GM15510 (cell line): ENCODE data around the gene CHCHD6.

Source experiments
- POLR2A ChIP-seq: IDR thresholded peaks from 3 replicates; pipeline ENCODE4 v1.6.1; 2011; ENCODE audit warnings: borderline replicate concordance; ENCODE audit not compliant: insufficient read length; ENCODE audit errors: extremely low read depth

CHCHD6 gene

DNA sequence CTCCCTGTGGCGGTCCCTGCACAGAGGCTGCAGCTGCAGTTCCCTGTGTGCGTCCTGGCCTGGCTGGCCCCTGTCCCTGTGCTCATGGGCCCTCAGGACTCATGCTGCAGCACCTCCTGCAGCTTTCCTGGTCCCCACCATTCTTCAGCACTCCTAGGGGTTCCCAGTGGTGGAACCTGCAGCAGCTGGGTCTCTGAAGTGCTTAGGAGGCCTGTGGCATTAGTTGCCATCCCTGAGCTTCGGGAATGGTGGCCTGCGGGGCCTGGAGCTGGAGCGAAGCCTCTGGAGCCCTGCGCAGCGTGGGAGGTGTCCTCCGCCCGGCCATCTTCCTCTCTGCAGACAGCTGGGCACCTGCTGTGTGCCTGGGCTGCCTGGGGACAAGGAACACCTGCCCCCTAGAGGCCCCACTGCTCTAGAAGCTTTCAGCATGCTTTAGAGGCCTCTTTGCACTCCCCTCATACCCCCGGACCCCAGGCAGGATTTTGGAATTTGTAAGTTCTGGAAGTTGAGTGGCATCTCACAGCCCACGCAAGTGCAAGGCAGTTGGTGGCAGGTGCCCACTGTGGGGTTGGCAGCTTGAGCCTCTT is 292.0 kb downstream of the CHCHD6 start:
- TF ChIP-seq POLR2A: no peak

DNA sequence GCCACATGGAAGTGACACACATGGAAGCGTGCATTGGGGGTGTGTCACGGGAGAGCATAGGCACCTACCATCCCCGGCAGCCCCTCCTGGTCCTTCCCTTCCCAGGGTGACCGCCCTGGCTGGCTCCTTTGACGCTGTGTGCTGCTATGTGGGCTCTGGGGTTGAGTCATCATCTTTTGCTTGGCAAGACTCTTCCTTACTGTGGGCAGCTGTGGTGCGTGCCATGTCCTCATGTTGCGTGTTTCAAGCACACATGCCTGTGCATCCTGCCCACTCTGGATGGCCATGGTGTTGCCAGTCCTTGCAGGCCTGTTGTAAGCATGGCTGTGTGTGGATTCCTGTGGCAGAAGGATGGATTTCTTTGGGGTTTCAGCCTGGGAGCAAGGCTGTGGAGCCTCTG is 292.9 kb downstream of the CHCHD6 start:
- no peak for TF ChIP-seq POLR2A

DNA sequence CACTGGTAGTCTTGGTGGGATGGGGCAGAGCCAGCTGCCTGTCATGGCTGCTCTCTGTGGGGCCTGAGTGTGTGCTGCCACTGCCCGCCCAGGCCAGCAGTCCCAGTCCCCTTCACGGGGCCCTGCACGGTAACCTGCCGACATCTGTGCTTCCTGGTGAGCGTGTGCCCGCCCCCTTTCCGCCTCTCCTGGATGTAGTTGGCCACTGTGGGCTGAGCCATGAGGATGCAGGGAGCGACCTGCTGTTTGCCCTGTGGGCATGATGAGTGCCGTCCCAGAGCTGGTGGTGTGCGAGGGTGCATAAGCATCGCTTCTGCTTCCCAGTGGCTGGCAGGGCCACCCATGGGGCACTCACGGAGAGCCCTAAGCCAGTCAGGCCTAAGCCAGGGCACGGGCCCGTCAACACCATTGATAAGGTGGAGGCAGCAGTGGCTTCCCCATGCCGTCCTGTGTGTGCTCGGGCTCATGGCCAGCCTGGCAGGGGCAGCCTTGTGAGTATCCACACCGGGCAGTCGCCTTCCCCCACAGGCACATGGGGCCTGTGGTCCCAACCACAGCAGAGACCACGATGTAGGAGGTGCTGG is 293.5 kb downstream of the CHCHD6 start:
- no peak for TF ChIP-seq POLR2A

DNA sequence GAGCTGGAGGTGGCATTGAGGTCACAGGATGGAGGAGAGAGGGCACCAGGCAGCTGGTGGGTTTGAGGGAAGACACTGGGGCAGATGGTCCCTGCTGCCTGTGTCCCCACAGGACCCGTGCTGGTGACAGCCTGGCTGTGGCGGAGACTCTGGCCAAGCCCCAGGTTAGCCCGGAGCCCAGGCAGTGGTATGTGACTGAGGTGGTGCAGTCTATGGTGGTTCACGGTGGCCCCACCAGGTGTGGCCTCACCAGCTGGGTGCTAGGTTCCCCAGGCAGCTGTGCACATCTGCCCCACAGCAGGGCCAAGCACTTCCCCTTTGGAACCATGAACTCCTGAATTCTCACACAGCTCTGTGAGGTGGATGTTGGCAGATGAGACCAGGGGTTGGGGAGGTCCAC is 294.3 kb downstream of the CHCHD6 start:
- TF ChIP-seq POLR2A: no peak

DNA sequence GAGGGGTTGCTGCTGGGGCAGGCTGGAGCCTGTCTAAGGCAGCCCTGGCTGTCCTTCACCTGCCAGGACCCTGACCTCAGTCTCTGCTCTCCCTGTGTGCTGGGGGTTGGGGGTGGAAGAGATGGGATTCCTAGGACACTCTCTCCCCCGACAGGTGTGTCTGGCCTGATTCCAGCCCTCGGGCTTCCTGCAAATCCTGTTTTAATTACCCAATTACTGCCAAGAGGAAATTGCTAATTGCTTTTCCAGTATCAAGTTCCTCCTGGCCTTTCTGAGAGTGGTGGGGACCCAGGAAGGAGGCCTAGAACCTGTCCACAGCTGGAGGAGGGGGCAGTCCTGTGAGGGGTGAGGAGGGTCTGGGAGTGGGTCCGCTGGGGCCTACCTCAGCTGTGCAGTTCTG is 294.7 kb downstream of the CHCHD6 start:
- TF ChIP-seq POLR2A: no peak

DNA sequence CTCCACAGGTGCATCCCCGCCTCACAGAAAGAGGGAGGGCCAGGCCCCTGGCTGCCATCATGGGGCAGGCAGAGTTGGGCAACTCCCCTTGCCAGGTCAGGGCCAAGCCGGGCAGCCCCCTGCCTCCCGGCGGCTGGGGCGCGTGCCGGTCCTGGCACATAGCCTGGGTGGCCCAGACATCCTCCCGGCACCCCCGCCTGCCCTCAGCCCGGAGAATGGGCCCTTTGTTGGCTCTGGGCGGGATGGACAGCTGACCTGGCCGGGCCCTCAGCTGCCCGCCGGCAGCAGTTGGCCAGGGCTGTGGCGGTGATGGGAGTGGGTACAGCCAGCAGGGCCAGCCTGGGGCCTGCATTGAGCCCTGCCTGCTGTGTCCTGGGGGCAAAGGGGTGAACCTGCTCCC is 295.3 kb downstream of the CHCHD6 start:
- no peak for TF ChIP-seq POLR2A

DNA sequence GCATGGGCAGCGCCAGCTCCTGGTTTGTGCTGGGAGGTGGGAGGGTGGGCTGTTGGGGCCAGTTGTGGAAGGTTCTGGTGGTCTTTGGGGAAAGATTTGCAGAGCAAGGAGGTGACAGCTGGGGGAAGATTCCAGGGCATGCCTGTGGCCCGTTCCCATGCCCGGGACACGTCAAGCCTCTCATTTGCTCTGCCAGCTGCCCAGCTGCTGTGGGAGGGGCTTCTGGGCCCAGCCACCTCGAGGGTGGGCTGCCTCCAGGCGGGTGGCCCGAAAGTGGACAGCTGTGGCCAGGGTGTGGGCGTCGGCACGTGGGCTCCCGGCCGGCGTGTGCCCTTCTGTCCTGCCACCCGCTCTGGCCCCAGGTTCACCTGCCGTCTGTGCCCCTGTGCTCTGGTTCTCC is 296.1 kb downstream of the CHCHD6 start:
- TF ChIP-seq POLR2A: no peak

DNA sequence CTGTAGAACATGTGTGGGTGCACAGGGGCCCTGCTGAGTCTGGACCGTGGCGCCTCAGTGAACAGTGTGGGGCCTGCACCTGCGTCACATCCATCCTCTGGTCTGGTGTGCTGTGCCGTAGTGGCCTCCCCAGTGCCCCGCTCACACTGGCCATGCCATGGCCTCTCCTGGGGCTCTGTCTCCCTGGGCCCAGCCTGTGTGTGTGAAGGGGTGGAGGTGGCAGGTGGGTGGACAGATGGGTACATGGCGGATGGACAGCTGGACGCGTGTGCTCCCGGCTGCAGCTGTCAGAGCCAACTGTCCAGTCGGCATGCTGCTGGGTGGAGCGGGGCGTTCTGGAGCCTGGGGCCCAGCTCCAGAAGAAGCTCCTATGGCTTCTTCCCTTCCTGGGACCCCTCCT is 296.7 kb downstream of the CHCHD6 start:
- TF ChIP-seq POLR2A: no peak

DNA sequence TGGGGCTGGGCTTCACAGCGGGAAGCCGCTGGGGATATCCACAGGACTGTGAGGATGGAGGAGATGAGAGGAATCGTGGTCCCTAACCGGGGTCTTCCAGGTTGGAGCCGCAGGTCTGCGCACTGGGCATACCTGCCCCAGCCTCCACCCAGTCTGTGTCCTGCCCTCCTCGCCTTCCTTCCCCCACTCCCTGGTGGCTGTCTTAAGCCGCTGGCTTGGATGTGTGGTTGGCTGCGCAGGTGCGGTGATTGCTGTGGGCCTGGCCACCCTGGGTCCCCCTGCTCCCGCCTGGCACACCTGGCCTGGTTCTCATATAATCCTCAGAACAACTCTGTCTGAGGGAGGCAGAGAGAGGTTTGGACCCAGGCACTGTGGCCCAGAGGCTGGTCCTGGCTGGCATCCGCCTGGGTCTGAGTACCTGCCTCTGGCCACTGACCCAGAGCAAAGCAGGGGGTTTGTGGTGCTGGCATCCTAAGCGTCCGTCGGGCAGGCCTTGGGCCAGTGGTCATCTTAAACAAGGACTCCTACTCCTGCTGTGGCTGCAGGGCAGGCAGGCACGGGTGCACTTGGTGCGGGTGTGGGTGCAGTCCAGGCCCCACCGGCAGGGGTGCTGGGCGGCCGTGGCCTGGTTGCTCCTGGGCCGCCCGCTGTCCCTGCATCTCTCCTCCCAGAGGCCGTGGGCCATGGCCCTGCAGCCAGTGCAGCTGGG is 297.6 kb downstream of the CHCHD6 start:
- no peak for TF ChIP-seq POLR2A

DNA sequence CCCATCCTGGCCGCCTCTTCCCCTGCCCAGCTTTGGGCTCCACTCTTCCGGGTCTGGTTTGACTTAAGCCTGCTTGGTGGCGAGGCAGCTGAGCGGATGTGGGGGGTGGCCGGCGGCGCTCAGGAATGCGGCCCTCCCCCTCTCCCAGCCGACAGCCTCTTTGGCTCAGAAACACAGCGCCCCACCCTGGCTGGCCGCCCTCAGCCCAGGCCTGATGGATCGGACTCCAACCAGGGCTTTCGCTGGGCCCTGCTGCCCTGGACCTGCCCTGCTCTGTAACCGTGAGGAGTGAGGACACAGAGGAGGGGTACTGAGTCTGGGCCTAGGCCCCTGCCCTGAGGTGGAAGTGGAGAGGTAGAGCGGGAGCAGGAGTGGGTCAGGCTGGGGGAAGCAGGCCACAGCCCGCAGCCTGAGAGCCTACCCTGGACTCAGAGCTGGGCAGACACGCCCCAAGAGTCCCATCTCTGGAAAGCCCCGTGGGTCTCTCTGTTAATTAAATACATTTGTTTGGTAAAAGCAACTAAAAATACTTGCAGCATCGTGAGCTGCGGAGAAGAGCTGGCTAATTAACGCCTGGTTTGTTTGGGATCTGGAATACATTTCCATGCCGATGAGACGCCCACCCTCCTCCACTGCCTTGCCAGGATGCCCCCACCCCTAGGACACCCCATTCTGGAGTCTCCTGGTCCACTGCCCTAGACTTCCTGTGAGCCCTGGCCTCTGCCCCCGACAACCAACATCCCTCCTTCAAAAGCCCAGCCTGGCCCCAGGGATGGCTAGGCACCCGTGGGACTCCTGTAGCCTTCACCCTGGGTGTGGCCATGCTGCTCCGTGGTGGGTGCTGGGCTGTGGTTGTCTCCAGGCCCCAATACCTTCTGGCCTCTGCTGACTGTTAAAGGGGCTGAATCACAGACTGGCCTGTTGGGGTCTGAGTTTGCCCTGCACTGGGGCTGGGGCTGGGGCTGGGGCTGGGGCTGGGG is 298.4 kb downstream of the CHCHD6 start:
- TF ChIP-seq POLR2A: no peak

DNA sequence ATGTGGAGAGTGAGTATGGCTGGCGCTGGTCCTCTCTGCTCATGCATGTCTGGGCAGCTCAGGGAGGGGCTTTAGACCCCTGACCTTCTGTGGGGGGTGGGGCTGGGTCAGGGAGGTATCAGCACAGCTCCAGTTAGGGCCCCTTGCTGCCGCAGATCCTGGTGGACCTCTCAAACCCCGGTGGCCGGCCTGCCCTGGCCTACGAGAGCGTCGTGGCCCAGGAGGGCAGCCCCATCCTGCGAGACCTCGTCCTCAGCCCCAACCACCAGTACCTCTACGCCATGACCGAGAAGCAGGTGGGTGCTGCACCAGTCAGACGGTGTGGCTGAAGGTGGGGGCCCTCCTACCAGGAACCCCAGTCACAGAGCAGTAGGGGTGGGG is 299.1 kb downstream of the CHCHD6 start:
- no peak for TF ChIP-seq POLR2A

DNA sequence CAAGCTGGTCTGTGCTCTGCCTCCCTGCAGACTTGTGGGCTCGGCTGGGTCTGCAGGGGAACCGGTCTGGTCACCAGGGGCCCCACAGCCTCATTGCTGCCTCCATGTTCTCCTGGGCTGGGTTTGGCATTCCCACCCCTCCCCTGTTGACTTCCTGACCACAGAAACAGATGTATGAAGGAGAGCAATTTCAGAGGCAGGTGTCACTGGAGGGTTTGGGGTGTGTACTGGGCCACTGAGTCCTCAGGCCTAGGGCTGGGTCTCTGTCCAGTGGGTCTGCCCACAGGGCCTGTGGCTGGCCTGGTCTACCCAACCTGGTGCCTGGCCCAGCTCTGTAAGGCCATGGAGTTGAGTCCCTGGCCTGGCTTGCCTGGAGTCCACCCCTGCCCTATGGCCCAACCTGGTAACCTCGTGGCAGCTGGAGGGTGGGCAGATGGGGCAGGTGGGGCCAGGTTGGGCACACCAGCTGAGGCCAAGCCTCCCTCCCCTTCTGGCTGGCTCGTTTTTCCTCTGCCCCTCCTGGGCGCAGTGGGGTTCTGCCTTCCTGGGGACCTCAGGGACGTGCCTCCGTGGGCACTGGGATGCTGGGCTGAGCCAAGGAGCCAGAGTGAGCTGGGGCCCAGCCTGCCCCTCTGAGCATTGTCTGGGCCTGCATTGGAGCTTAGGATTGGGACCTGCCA is 299.7 kb downstream of the CHCHD6 start:
- TF ChIP-seq POLR2A: no peak

DNA sequence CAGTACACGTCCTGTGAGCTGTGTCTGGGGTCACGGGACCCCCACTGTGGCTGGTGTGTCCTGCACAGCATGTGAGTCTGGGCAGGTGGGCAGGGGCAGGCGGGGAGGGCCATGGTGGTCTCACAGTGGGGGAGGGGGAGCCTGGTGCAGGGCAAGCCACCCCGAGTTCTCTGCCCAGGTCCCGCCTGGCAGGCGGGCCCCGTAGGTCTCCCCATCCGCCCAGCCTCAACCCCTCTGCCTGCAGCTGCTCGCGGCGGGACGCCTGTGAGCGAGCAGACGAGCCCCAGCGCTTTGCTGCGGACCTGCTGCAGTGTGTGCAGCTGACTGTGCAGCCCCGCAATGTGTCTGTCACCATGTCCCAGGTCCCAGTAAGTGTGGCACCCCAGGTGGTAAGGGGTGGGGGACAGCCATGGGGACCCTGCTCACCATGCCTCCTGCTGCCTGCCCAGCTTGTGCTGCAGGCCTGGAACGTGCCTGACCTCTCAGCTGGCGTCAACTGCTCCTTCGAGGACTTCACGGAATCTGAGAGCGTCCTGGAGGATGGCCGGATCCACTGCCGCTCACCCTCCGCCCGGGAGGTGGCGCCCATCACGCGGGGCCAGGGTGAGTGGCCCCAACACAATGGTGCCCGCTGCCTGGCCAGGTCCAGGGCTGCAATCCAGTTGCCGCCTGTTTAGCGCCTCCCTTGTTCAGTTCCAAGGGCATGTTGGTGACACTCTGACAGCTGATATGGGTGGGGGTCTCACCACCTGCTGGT is 300.8 kb downstream of the CHCHD6 start:
- no peak for TF ChIP-seq POLR2A

DNA sequence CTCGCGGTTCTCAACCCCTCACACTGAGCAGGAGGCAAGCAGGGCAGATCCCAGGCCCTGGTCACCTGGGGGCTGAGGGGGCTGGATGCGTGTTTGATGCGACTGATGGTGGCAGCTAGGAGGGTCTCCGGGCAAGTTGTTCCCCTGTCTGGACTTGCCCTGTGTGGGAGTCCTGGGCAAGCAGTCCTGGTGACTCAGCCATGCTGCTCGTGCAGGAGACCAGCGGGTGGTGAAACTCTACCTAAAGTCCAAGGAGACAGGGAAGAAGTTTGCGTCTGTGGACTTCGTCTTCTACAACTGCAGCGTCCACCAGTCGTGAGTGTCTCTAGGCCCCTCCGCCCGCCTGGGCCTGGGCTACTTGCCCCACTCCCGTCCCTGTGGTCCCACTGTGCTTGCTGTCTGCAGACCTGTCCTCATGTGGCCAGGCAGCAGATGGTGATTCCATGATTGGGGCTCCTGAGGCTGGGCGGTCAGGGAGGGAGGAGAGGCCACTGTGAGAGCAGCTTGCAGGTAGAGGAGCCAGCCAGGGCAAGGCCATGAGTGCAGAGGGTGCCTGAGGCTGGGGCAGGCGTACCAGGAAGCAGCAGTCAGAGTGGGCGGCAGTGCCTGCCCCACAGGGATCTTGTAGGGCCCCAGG is 301.9 kb downstream of the CHCHD6 start:
- no peak for TF ChIP-seq POLR2A

DNA sequence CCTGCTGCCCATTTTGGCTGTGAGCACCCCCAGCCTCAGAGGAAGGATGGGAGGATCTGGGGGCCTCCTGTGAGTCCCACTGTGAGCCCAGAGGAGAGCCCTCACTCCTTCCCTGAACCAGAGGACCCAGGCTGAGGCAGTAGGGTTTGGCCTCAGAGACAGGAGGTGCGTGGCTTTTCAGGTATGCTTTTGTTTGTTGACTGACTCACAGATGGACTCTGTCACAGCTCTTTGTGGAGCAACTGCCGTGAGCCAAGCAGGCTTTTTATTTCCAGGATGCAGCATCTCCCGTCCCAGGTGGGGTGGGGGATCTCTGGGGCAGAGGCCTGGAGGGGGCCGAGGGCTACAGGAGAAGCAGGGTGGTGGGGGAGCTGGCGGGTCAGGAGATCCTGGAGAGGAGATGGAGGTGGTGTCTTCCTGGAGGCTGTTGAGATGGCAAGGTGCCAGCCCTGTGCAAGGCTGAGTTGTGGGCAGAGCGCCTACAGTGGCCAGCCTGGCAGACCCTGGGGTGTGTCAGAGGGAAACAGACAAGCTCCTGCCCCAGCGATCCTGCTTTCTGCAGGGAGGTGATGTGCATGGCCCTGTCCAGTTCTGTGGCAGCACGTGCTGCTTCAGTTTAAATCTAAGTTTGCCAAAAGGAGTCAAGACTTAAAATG is 302.9 kb downstream of the CHCHD6 start:
- TF ChIP-seq POLR2A: no peak
